ENCODE measurements around the gene TET2. TPM values are rescaled to one million over a fixed set of nuclear protein-coding genes. Genes with fewer than 3 reads are reported as not detected.

Gene TET2
- total RNA-seq, 1 donor from 2014 or later: 10.3 TPM

DNA sequence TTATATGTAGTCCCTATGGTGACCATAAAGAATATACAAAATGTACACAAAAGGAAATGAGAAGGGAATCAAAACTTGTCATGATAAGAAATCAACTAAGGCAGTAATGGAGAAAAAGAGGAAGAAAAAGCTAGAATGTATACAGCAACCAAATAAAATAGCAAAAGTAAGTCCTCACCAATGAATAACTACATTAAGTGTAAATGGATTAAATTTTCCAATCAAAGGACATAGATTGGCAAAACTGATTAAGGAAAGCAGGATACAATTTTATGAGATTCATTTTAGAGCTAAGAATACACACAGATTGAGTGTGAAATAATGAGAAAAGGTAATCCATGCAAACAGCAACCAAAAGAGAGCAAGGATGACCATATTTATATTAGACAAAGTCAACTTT lies 157.4 kb downstream of the TET2 start:
- H3K36me3 ChIP-seq (ENCODE audit: control insufficient read depth, insufficient read depth, low read length): no peaks in the 10 kb centered on the region
- no peak for TF ChIP-seq CTCF (IDR thresholded peaks at IDR 0.05; ENCODE audit: insufficient read depth, low read length, severe bottlenecking)
- no peak for DNase-seq (ENCODE audit: low read depth)
- no peaks in the 10 kb centered on the region for H3K27me3 ChIP-seq (ENCODE audit: control insufficient read depth, insufficient read depth, low read length)
- no peak overlapping the region for H3K4me3 ChIP-seq (ENCODE audit: low read depth, low read length)
- no peak for FAIRE-seq

DNA sequence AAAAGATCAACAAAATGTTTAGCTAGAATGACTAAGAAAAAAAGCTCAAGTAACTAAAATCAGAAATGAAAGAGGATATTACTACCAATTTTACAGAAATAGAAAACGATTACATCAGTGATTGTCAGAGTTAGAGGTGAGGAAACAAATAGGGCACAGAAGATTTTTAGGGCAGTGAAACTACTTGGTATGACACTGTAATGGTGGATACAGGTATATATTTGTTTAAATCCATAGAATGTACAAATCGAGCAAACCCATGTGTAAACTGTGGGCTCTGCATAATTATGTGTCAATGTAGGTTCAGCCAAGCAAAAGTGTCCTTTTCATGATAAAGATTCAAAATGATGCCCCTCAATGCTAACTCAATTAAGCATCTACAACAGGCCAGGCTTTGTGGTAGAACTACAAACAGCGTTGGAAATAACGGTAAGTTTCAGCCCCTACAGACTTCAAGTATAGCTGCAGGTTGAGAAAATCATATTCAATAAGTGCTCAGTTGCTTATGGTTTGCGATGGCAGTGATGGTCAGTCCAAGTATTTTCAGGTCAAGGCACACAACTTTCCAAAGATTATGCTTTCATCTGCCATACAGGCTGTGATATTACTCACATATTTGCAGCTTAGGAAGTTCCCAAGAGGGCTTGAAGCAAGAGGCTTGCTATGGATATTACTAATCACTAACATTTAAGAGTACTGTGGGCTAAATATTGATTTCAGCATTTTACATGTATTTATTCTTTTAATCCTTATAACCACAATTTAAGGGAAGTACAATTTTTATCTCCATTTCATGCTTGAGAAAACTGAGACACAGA lies 158.6 kb downstream of the TET2 start:
- no peak for FAIRE-seq

DNA sequence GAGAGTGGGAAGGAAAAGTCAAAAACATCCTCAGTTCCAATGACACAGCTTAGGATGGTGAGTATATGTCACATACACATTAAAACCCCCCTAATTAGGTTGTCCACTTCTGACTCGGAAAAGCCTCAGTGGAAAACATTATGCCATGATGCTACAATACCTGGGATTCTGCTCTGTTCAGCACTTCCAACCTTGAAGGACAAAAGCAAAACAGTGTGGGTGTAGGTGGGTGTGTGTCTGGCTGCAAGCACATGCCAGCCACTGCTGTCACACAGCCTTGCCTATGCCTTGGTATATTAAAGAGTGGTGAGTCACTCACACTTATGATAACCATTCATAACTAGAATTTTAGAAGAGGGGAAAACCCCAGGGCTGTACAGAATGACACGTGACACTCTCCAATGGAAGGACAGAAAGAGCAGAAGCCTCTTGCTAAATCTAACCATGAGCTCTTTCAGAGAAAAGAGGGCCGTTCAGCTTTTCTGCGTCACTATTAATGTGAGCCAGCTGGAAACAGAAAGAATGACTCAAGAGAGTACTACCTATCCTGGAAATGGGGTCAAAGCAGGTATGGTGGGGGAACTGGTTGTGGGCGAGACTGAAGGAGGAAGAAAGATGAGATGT lies 159.6 kb downstream of the TET2 start:
- Histone ChIP-seq H3K27me3 (ENCODE audit: control insufficient read depth, insufficient read depth, low read length) (no peaks in the 10 kb centered on the region), H3K36me3 (ENCODE audit: control insufficient read depth, insufficient read depth, low read length) (no peaks in the 10 kb centered on the region), H3K4me3 (ENCODE audit: low read depth, low read length) (no peak overlapping the region)
- peak; percentile 74 for DNase-seq (ENCODE audit: low read depth)
- no peak for TF ChIP-seq CTCF (IDR thresholded peaks at IDR 0.05; ENCODE audit: insufficient read depth, low read length, severe bottlenecking)
- peak; percentile 58 for FAIRE-seq

More for the DNA sequence above, 158.6 kb downstream of the TET2 start:
- TF ChIP-seq CTCF (IDR thresholded peaks at IDR 0.05; ENCODE audit: insufficient read depth, low read length, severe bottlenecking): no peak
- no peaks in the 10 kb centered on the region for H3K27me3 ChIP-seq (ENCODE audit: control insufficient read depth, insufficient read depth, low read length)
- no peak overlapping the region for H3K4me3 ChIP-seq (ENCODE audit: low read depth, low read length)
- DNase-seq (ENCODE audit: low read depth): no peak
- H3K36me3 ChIP-seq (ENCODE audit: control insufficient read depth, insufficient read depth, low read length): no peaks in the 10 kb centered on the region

DNA sequence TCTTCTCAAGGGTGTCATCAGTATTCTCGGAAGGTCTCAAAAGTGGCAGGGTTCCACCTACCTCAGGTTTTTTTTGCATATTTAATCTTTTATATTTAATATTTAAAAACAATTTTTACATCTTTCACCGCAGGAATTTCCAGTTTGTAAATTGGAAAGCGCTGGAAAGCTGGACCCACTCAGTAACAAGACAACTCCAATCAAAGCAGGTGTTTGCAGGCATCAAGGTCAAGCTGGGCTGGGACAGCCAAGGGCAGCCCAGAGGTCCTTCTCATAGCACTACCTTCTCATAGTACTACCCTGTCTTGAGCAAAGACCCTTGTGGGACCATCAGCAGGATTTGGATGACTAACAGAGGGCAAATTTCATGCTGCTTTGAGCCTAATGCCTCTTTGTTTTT lies 160.1 kb downstream of the TET2 start:
- H3K27me3 ChIP-seq (ENCODE audit: control insufficient read depth, insufficient read depth, low read length): no peaks in the 10 kb centered on the region
- DNase-seq (ENCODE audit: low read depth) (no peak), FAIRE-seq (no peak)
- H3K36me3 ChIP-seq (ENCODE audit: control insufficient read depth, insufficient read depth, low read length): no peaks in the 10 kb centered on the region
- no peak overlapping the region for H3K4me3 ChIP-seq (ENCODE audit: low read depth, low read length)
- no peak for TF ChIP-seq CTCF (IDR thresholded peaks at IDR 0.05; ENCODE audit: insufficient read depth, low read length, severe bottlenecking)

- TF ChIP-seq CTCF (IDR thresholded peaks at IDR 0.05; ENCODE audit: insufficient read depth, low read length, severe bottlenecking): no peak
Measured at GRCh38 chr4:105318486-105318885, 171.8 kb downstream of the TET2 start.

More at GRCh38 chr4:105318486-105318885, 171.8 kb downstream of the TET2 start:
- FAIRE-seq (no peak), DNase-seq (ENCODE audit: low read depth) (no peak)
- H3K27me3 ChIP-seq (ENCODE audit: control insufficient read depth, insufficient read depth, low read length): no peaks in the 10 kb centered on the region
- no peaks in the 10 kb centered on the region for H3K36me3 ChIP-seq (ENCODE audit: control insufficient read depth, insufficient read depth, low read length)
- no peak overlapping the region for H3K4me3 ChIP-seq (ENCODE audit: low read depth, low read length)
